Uterus (tissue), 2 donors: Measurements from ENCODE around the gene TBL1X.

Experiments
- POLR2A ChIP-seq, 2 donors: fragments of 450-650 bp; IDR thresholded peaks; one replicate each; pipeline ENCODE4 v1.6.1; 2016; ENCODE audit warnings: antibody characterized with exemption in 2 of 2, mild to moderate bottlenecking in 1 of 2, moderate library complexity in 1 of 2
- TF ChIP-seq, protein P1 (sequence below), 4 experiments: fragments of 200-600 bp in 2 of 4; fragments of 450-650 bp in 2 of 4; sonication (generic) in 2 of 4; IDR thresholded peaks; one replicate each; pipeline ENCODE4 v1.5.1; 2016 to 2019; ENCODE audit warnings: antibody characterized with exemption in 4 of 4, mild to moderate bottlenecking in 2 of 4, moderate library complexity in 1 of 4

DNA sequence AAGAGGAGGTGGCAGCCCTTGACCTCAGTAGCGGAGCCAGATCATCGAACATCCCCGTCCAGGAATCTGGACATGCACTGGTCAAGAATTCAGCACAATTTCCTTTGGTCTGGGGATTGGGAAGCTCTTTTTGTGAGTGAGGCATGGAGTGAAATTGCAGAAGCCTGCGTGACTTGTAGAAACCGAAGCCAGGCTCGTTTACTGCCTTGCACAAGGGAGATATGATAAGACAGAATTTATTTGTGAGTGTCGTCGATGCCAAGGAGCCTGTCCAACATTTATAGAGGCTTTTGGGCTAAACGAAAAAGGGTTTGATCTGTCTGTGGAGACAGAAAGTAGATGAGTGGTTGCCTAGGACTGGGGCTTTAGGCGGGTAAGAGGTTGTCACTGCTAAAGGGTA, 50.6 kb downstream of the TBL1X start:
- TF ChIP-seq, protein P1, sequence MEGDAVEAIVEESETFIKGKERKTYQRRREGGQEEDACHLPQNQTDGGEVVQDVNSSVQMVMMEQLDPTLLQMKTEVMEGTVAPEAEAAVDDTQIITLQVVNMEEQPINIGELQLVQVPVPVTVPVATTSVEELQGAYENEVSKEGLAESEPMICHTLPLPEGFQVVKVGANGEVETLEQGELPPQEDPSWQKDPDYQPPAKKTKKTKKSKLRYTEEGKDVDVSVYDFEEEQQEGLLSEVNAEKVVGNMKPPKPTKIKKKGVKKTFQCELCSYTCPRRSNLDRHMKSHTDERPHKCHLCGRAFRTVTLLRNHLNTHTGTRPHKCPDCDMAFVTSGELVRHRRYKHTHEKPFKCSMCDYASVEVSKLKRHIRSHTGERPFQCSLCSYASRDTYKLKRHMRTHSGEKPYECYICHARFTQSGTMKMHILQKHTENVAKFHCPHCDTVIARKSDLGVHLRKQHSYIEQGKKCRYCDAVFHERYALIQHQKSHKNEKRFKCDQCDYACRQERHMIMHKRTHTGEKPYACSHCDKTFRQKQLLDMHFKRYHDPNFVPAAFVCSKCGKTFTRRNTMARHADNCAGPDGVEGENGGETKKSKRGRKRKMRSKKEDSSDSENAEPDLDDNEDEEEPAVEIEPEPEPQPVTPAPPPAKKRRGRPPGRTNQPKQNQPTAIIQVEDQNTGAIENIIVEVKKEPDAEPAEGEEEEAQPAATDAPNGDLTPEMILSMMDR (IDR thresholded peaks at IDR 0.05) = no peak
- no peak for TF ChIP-seq POLR2A (IDR thresholded peaks at IDR 0.05)
